ENCODE measurements around the gene ADAM19. TPM values are rescaled to one million over a fixed set of nuclear protein-coding genes. Genes with fewer than 3 reads are reported as not detected.

Gene ADAM19
- total and polyA plus RNA-seq, 2 of the 4 experiments (the other 2 are of a cell fraction), result 35.5 to 49.2 TPM

- Histone ChIP-seq H3K23ac (ENCODE audit: low read depth, low read length) (no peak overlapping the region), H2BK5ac (ENCODE audit: low read depth, low read length, poor library complexity, severe bottlenecking) (no peak overlapping the region), H3K4me3 (ENCODE audit: insufficient read depth, low read depth, low read length) (no peak overlapping the region), H3K4me1 (ENCODE audit: control insufficient read depth, insufficient read depth, low read length) (peaks cover 4% of the 10 kb centered on the region), H3K4ac (ENCODE audit: low read depth, low read length) (peak overlapping the region; percentile 45; the same call in 1 of the 2 replicates), H2AK9ac (replicated peaks; ENCODE audit: low read depth, low read length, poor library complexity) (no peak overlapping the region), H3K4me2 (ENCODE audit: low read depth, low read length) (no peak overlapping the region), H4K8ac (ENCODE audit: low read depth in 2 of 2, low read length in 2 of 2) (peak overlapping the region in 1 of 2 experiments; percentile 24; a peak in 1 of 4 replicates), H2BK20ac (ENCODE audit: low read depth, low read length) (peak overlapping the region; percentile 1; the same call in 1 of the 2 replicates), H2AFZ (replicated peaks; ENCODE audit: low read length, poor library complexity) (no peak overlapping the region), H2BK120ac (ENCODE audit: low read depth, low read length) (peak overlapping the region; percentile 8; the same call in 1 of the 2 replicates), H3K36me3 (ENCODE audit: control insufficient read depth, insufficient read depth, low read length) (no peaks in the 10 kb centered on the region), H4K20me1 (ENCODE audit: insufficient read depth, low read length) (no peaks in the 10 kb centered on the region), H3K9me3 (ENCODE audit: control insufficient read depth, insufficient read depth, low read length) (no peaks in the 10 kb centered on the region), H4K5ac (ENCODE audit: low read depth, low read length) (no peak overlapping the region), H3K9ac (ENCODE audit: low read depth, low read length) (no peak overlapping the region), H3K14ac (replicated peaks; ENCODE audit: low read depth, low read length) (peak overlapping the region; percentile 46; the same call in 1 of the 2 replicates), H3K9me1 (ENCODE audit: insufficient read depth, low read length) (peaks cover 7% of the 10 kb centered on the region; the same call in 1 of the 2 replicates), H3K79me1 (ENCODE audit: low read depth in 1 of 2, low read length in 2 of 2) (no peaks in the 10 kb centered on the region), H3K27ac (ENCODE audit: insufficient read depth, low read length) (no peak overlapping the region), H3K56ac (ENCODE audit: extremely low read depth, insufficient read depth, low read length) (no peak overlapping the region), H4K91ac (ENCODE audit: insufficient read depth, low read depth, low read length) (no peak overlapping the region), H3K27me3 (ENCODE audit: control insufficient read depth, insufficient read depth, low read length) (no peaks in the 10 kb centered on the region), H2BK15ac (ENCODE audit: low read depth, low read length) (no peak overlapping the region), H2AK5ac (ENCODE audit: low read depth, low read length) (peak overlapping the region; percentile 17; the same call in 1 of the 2 replicates), H3K18ac (ENCODE audit: low read depth, low read length) (no peak overlapping the region)
- POLR2A ChIA-PET (ENCODE audit: unreplicated experiment), result no interaction called here
- intact Hi-C loops (cut with micrococcal nuclease), result no loop called here
- dilution Hi-C loops (cut with HindIII; ENCODE audit: low sequenced_read_pairs, unreplicated experiment), result no loop called here
- in situ Hi-C loops (cut with MboI; ENCODE audit: low sequenced_read_pairs), result no loop called here
- CTCF ChIA-PET, result interaction anchor here (1.5 kb wide), 1 partner anchor 12 kb away, joined by 3 read pairs; no protein-coding TSS in a partner anchor
- BruUV-seq (replicated peaks), result no TSS peak
- ATAC-seq (ENCODE audit: low read depth) (no peak), DNase-seq (no peak)
- 80% methylated on average over 1 of the region's 5 CpGs; no CpG with 5 or more reads in 1 of the 2 experiments for WGBS, 2 experiments (ENCODE audit: extremely low coverage in 2 of 2, insufficient read length in 1 of 2)
- TF ChIP-seq SMC3 (IDR thresholded peaks at IDR 0.05; ENCODE audit: low read depth, low read length) (no peak), RAD21 (IDR thresholded peaks at IDR 0.05; ENCODE audit: low read length) (no peak), MAZ (IDR thresholded peaks at IDR 0.05; ENCODE audit: borderline replicate concordance, low read depth, low read length) (no peak), CTCF (conservative IDR thresholded peaks at IDR 0.05; ENCODE audit: low read depth, low read length) (no peak), CEBPB (IDR thresholded peaks at IDR 0.05; ENCODE audit: low read depth, low read length) (no peak), NFE2L2 (IDR thresholded peaks at IDR 0.05; ENCODE audit: low read depth, low read length) (no peak), ELK1 (IDR thresholded peaks at IDR 0.05; ENCODE audit: borderline replicate concordance, low read depth, low read length) (no peak), FOS (IDR thresholded peaks at IDR 0.05; ENCODE audit: low read depth, low read length) (no peak)
Measured at GRCh38 chr5:157596487-157596886, 20.9 kb upstream of the ADAM19 start.
